ENCODE measurements around the gene MED22.
"Not testable (repeated sequence)": the region's sequence is repeated elsewhere in the genome, so short reads cannot be mapped to it uniquely, and the experiment has no call there.

The MED22 gene

GRCh38 chr9:133323211-133323610, 24.7 kb downstream of the MED22 start:
- intact Hi-C loops (cut with DNase I) = no loop called here
- peak in 3 of 10 donors; percentile 20 to 57 (median 53) for DNase-seq

GRCh38 chr9:133322701-133323100, 25.2 kb downstream of the MED22 start:
- DNase-seq = peak in 3 of 10 donors; percentile 20 to 62 (median 32)
- intact Hi-C loops (cut with DNase I) = no loop called here

DNA sequence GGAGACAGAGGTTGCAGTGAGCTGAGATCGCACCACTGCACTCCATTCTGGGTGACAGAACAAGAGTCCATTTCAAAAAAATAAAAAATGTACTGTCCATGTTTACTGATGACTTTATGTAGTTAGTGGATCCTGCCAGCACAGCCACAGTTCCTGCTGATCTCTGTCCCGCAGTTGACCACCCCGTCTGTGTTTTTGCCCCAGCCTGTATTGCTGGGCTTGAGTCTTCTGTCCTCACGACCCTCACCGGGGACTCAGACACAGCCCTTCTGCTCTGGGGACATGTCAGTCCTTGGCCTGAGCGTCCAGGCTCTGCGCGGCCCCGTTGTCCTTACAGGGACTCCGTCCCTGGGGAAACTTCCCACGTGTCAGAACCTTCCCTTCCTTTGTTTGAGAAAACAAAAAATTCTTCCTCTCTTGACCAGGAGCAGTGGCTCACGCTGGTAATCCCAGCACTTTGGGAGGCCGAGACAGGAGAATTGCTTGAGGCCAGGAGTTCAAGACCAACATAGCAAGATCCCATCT, 26.5 kb downstream of the MED22 start:
- intact Hi-C loops (cut with DNase I) = no loop called here
- DNase-seq = peak in 2 of 10 donors; percentile 42 to 64

DNA sequence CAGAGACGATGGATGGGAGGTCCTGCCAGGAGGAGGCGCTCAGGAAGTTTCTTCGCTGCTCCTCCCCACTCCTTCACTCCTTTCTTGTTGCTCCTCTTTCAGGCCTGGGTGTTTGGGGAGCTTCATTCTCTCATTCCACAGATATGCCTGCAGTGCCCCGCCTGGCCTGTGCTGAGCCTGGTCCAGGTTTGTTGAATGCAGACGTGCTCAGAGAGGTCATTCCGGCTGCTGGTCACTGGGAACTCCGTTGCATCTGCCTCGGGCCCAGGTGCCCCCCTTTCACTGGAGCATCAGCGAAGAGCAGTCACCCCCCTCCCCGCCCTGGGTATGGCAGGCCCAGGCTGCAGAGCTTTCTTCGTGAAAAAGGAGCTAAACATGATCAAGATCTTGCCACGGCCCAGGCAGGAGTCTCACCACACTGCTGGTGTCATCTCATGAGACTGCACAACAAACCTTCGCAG, 27.5 kb downstream of the MED22 start:
- DNase-seq = peak in 3 of 10 donors; percentile 49 to 74 (median 63)
- intact Hi-C loops (cut with DNase I) = no loop called here

DNA sequence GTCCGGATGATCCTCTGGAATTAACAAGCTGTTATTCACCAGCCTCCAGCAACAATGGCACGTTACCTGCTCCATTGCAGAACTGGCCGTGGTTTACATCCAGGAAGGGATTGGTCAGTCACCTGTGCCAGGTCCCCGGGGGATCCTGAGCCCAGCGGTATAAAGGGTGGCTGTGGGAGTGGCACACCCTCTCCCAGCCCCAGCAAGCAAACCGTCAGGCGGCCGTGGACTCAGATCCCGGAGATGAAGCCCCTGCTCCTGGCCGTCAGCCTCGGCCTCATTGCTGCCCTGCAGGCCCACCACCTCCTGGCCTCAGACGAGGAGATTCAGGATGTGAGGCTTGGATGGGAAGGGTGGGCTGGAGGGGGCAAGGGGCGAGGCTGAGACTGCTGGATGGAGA, 30.4 kb downstream of the MED22 start:
- intact Hi-C loops (cut with DNase I) = not testable (repeated sequence)
- DNase-seq = peak in 2 of 10 donors; percentile 45 to 60

DNA sequence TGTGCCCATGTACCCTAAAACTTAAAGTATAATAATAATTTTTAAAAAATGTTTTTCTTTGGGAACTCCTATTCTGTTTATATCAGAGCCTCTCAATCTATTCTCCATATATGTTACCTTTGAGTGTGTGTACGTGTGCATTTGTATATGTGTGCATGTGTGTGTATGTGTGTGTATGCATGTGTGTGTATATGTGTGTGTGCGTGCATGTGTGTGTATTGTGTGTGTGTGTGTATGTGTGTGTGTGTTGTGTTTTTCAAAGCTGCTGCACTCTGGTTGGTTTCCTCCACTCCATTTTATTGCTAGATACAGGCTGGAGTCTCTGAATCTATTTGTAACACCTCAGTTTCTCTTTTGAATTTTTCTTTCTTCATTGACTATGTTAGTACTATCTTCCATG, 31.9 kb downstream of the MED22 start:
- intact Hi-C loops (cut with DNase I) = no loop called here
- no peak for DNase-seq

- no peak for DNase-seq
- intact Hi-C loops (cut with DNase I) = no loop called here
These were observed 38.3 kb downstream of the MED22 start for GRCh38 chr9:133309608-133310007.

GRCh38 chr9:133307301-133307700, 40.6 kb downstream of the MED22 start:
- peak in 2 of 10 donors; percentile 24 to 59 for DNase-seq
- intact Hi-C loops (cut with DNase I) = no loop called here

DNA sequence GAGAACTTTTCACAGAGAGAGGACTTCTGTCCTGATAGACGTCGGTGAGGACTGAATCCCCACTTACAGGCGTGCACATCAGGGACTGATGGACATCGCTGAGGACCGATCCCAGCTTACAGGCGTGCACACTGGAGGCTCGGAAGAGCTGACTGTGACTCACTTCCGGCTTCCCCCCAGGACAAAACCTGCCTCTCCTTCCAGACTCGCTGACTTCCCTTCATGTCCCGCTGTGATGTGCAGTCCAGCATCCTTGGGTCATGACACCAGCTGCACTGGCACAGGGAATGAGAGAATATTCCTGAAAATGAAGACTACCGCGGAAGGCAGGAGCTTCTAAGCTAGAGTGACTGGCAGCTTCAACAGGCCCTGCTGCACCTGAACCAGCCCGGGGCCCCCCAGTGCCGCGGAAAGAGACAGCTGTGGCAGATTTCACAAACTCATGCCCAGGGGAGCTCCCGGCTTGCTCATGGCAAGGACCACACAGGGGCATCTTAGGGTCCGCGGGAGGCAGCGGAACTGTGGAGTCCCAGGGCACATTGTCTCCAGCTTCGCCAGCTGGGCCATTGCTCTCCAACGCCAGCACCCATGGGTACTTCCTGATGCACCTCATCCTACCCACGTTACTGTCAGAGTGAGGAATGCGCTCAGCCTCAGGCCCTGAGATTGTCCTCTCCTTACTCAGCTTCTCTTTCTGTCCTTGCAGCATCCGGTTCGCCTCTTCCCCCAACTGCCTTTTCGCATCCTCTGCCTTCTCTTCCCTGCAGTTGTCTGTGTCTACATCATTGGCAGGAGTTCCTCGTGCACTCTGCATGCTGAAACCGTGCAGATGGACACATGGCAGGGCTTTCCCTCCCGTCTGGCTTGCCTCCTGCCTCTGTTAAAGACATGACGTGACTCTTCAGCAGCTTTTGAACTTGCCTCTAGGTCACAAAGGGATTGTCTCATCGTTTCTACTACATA, 41.4 kb downstream of the MED22 start:
- DNase-seq = peak in 4 of 10 donors; percentile 7 to 68 (median 38)
- intact Hi-C loops (cut with DNase I) = no loop called here

DNA sequence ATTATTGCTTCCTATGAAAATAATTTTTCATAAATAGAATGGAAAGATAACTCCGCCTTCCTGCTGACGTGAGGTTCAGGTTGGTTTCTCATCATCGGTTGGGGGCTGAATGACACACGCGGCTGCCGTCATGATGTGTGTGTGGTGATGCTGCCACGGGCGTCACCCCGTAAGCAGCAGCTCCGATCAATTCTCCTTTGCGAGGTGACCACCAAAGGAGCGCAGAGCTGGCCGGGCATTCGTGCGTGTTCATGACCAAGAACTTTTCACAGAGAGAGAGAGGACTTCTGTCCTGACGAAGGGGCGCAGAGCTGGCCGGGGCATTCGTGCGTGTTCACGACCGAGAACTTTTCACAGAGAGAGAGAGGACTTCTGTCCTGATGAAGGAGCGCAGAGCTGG, 42.2 kb downstream of the MED22 start:
- peak in 1 of 10 donors; percentile 17 for DNase-seq
- intact Hi-C loops (cut with DNase I) = no loop called here

- DNase-seq = peak in 1 of 10 donors; percentile 45
- intact Hi-C loops (cut with DNase I) = no loop called here
These were observed 43.2 kb downstream of the MED22 start for GRCh38 chr9:133304477-133305377.

DNA sequence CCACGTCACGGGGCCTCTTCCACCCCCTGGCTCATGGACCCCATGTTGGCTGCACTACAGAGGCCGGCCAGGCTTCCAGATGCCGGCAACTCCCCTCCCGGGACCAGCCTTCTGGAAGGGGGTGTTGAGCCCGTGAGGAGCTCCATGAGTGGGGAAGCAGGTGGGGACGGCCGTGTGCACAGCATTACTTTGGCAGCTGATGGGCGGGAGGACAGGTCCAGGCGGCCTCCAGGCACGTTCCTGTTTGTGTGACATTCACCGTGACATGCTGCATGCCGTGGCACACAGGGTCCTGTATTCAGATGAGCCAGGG, 43.8 kb downstream of the MED22 start:
- no peak for DNase-seq
- intact Hi-C loops (cut with DNase I) = no loop called here

DNA sequence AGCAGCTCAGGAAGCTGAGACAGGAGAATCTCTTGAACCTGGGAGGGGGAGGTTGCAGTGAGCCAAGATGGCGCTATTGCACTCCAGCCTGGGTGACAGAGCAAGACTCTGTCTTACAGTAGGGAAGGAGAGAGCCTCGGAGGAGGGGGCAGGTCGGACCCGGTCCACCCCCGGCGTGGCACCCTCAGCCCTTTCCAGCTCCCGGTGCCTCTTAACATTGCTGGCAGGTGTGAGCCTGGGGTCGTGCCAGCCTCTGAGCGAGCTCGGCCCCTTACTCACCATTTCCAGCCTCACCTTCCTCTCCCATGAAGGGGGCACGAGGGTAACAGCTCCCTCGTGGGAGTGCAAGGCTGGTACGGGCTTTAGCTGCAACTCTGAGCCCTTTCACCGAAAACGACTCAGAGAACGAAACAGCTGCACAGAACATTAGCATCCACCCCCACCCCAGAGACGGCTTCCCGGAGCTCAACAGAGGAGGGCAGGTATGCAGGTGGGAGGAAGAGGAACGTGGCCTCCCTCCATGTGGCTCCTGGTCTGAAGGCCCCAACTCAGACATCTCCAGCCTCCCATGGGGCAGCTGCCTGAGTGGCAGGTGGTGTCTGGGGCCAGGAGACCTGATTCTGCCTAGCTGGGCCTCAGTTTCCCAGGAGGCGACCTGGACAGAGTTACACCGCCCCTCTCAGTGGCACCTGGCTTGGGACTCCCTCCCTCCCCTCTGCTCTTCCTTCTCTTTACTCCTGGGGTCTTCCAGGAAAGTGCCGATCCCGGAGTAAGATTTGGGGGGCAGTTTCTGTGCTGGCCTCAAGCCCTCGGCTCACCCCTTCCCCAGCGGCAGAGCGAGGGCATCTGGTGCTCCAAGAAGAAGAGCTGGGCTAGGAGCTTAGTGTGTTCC, 44.4 kb downstream of the MED22 start:
- intact Hi-C loops (cut with DNase I) = no loop called here
- DNase-seq = no peak

- DNase-seq = no peak
These were observed 46.4 kb downstream of the MED22 start for GRCh38 chr9:133301253-133302230.

DNA sequence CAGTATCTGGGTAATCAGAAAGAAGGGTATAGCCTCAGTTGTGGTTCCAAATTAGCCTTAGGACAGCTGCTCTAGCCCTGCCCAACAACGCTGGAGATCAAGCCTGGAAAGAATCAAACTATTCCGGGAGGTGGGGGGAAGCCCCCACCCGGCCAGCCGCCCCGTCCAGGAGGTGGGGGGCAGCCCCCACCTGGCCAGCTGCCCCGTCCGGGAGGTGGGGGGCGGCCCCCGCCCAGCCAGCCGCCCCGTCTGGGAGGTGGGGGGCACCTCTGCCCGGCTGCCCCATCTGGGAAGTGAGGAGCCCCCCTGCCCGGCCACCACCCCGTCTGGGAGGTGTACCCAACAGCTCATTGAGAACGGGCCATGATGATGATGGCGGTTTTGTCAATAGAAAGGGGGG, 47.9 kb downstream of the MED22 start:
- peak in 1 of 10 donors; percentile 50 for DNase-seq
- intact Hi-C loops (cut with DNase I) = not testable (repeated sequence)

More at GRCh38 chr9:133301253-133302230, 46.4 kb downstream of the MED22 start:
- intact Hi-C loops (cut with DNase I) = no loop called here

DNA sequence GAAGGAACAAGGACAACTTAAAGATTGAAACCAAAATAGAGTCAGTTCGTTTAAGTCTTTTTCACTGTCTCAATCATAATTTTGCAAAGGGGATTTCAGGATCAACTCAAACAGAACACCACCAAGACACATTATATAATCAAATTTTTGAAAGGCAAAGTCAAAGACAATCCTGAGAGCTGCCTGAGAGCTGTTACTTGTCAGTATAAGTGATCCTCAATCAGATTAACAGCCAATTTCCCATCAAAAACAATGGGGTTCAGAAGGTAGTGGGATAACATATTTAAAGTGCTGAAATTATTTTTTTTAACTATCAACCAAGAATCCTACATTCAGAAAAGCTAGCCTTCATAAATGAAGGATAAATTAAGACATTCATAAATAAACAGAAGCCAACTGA, 53.7 kb downstream of the MED22 start:
- no peak for DNase-seq
- intact Hi-C loops (cut with DNase I) = no loop called here

DNA sequence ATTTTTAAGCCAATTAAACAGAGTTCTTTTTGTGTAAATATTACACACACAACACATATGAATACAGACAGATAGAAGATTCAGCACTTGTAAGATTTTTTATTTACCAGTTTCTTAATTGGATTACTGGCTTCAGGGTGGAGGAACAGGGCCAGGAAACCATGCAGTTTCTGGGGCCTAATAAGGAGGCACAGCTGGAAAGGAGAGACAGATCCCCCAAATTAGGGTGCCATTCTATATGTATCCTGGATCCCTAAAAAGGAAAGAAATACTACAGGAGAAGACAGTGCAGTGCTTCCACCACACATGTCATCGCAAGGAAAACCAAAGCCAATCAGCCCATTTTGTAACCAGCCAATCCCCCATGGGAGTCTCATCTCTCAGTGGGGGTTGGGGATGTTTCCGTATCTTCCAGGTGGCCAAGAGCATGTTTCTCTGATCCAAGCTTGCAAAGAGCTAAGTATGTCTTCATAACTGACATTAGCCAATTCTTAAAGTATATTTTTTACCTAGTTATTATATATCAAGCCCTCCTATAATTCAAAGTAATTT, 57.1 kb downstream of the MED22 start:
- intact Hi-C loops (cut with DNase I) = no loop called here
- DNase-seq = no peak

All from posterior cingulate gyrus (tissue), 11 donors.